K562 (cell line): ENCODE measurements around the gene NOTCH1. TPM values are rescaled to one million over a fixed set of nuclear protein-coding genes. Genes with fewer than 3 reads are reported as not detected.

ENCODE experiments used
- ATAC-seq: fragments of 200-7000 bp; cut with Tn5 transposase; 3 replicates; pipeline ENCODE4 v1.9.1; 2020; ENCODE audit warnings: moderate library complexity
- BruUV-seq: library from RNA; stranded (reverse); fragments of 400-500 nt; replicated peaks from 2 replicates; lab custom pipeline; 2021; lab: Mats Ljungman, UMichigan
- CTCF ChIA-PET: fragments of 300-600 bp; formaldehyde crosslinking; extraction: SDS; loops from one replicate; lab custom pipeline; 2021; ENCODE audit warnings: low intra/inter-chr PET ratio; lab: Yijun Ruan, JAX
- POLR2A ChIA-PET: fragments of 300-600, 350-650 bp; sonication (Branson Sonifier 250); formaldehyde crosslinking; extraction: SDS; loops from one replicate; lab custom pipeline; 2021; ENCODE audit warnings: antibody characterized with exemption, inconsistent platforms; lab: Yijun Ruan, JAX
- DNase-seq, 4 experiments: peaks; one replicate each; pipeline versions ENCODE4 v3.0.0 to v3.0.0-alpha.2; 2011 to 2018; ENCODE audit warnings: low spot score in 3 of 4, mixed read lengths in 3 of 4; ENCODE audit errors: extremely low read depth in 1 of 4
- FAIRE-seq: peaks from 2 replicates; lab custom pipeline; 2011; peaks lifted over from hg19 to GRCh38; lab: Jason Lieb, UNC
- H2AFZ ChIP-seq: 2 replicates; pipeline ENCODE4 v1.6.0; 2011; ENCODE audit warnings: low read depth, low read length, control low read depth, inconsistent platforms
- H3K27ac ChIP-seq: fragments of 200-600 bp; 3 replicates; pipeline ENCODE4 v1.8.0; 2011; ENCODE audit warnings: low read depth, mild to moderate bottlenecking, control low read depth, inconsistent platforms, low read length, moderate library complexity, mixed read lengths; ENCODE audit errors: extremely low read depth
- H3K27me3 ChIP-seq, 2 experiments: fragments of 300-600 bp in 1 of 2; 2 replicates in 1 of 2; 3 replicates in 1 of 2; pipeline versions ENCODE4 v1.6.0 to v1.8.0; 2011; ENCODE audit warnings: inconsistent platforms in 2 of 2, low read length in 2 of 2, mild to moderate bottlenecking in 1 of 2, mixed read lengths in 1 of 2, moderate library complexity in 1 of 2; ENCODE audit not compliant: control insufficient read depth in 2 of 2, insufficient read depth in 2 of 2
- H3K36me3 ChIP-seq: fragments of 300-600 bp; 3 replicates; pipeline ENCODE4 v1.8.0; 2011; ENCODE audit warnings: mild to moderate bottlenecking, low read length, inconsistent platforms; ENCODE audit not compliant: control insufficient read depth, insufficient read depth
- H3K4me1 ChIP-seq, 2 experiments: fragments of 200-600 bp in 1 of 2; replicated peaks in 1 of 2; 2 replicates in 1 of 2; 3 replicates in 1 of 2; pipeline versions ENCODE4 v1.5.1 to v1.8.0; 2011; ENCODE audit warnings: inconsistent platforms in 2 of 2, low read length in 2 of 2, mild to moderate bottlenecking in 1 of 2, mixed read lengths in 1 of 2, moderate library complexity in 1 of 2; ENCODE audit not compliant: control insufficient read depth in 2 of 2, insufficient read depth in 2 of 2
- H3K4me2 ChIP-seq: 2 replicates; pipeline ENCODE4 v1.6.1; 2011; ENCODE audit warnings: low read length, control low read depth, inconsistent platforms, mixed read lengths; ENCODE audit not compliant: insufficient read depth
- H3K4me3 ChIP-seq: fragments of 200-600 bp; sonication (generic), shearing (Covaris generic); 2 replicates; pipeline ENCODE4 v1.5.1; 2016; ENCODE audit warnings: control low read depth, inconsistent platforms
- H3K79me2 ChIP-seq: fragments of 200-600 bp; 3 replicates; pipeline ENCODE4 v1.8.0; 2011; ENCODE audit warnings: low read length, inconsistent platforms; ENCODE audit not compliant: control insufficient read depth, insufficient read depth
- H3K9ac ChIP-seq, 2 experiments: 2 replicates each; pipeline versions ENCODE4 v1.6.0 to v1.6.1; 2011; ENCODE audit warnings: low read depth in 2 of 2, low read length in 2 of 2, control low read depth in 1 of 2, inconsistent platforms in 1 of 2, mild to moderate bottlenecking in 1 of 2, mixed read lengths in 1 of 2; ENCODE audit not compliant: insufficient read depth in 1 of 2
- H3K9me1 ChIP-seq: one replicate; pipeline ENCODE4 v1.6.0; 2011; ENCODE audit warnings: inconsistent platforms, mild to moderate bottlenecking, low read length, moderate library complexity; ENCODE audit not compliant: control insufficient read depth, insufficient read depth
- H3K9me3 ChIP-seq: replicated peaks from 2 replicates; pipeline ENCODE4 v1.5.1; 2011; ENCODE audit warnings: low read depth, low read length, inconsistent platforms; ENCODE audit not compliant: control insufficient read depth, insufficient read depth
- H4K20me1 ChIP-seq: replicated peaks from 2 replicates; pipeline ENCODE4 v1.6.1; 2011; ENCODE audit warnings: low read length, inconsistent platforms, mixed read lengths; ENCODE audit not compliant: control insufficient read depth, insufficient read depth
- CCNT2 ChIP-seq: IDR thresholded peaks from 2 replicates; pipeline ENCODE4 v1.6.1; 2011; ENCODE audit warnings: borderline replicate concordance, low read depth, mild to moderate bottlenecking, moderate library complexity, mixed read lengths, low read length; ENCODE audit not compliant: insufficient read length; ENCODE audit errors: extremely low read depth
- CHD1 ChIP-seq: fragments of 200-600 bp; sonication (generic); IDR thresholded peaks from one replicate; pipeline ENCODE4 v1.6.1; 2012; ENCODE audit warnings: mild to moderate bottlenecking, moderate library complexity, low read length, inconsistent platforms
- ETV1 ChIP-seq: fragments of 450-650 bp; conservative IDR thresholded peaks from 2 replicates; pipeline ENCODE4 v1.6.1; 2016; ENCODE audit warnings: missing genetic modification characterization, control low read depth, low read depth, missing compliant biosample characterization
- GATAD2B ChIP-seq: fragments of 450-650 bp; IDR thresholded peaks from 2 replicates; pipeline ENCODE4 v1.6.1; 2017; ENCODE audit warnings: mild to moderate bottlenecking, borderline replicate concordance
- HNRNPH1 ChIP-seq: fragments of 200-400 bp; formaldehyde crosslinking; optimal IDR thresholded peaks from 2 replicates; pipeline ENCODE3; 2017; ENCODE audit warnings: low read depth, mild to moderate bottlenecking, low read length, moderate library complexity
- MED1 ChIP-seq: sonication (generic); formaldehyde crosslinking; IDR thresholded peaks from 2 replicates; pipeline ENCODE4 v1.8.1; 2023; ENCODE audit warnings: missing genetic modification reagents, borderline replicate concordance
- RB1 ChIP-seq: fragments of 450-650 bp; IDR thresholded peaks from 2 replicates; pipeline ENCODE4 v1.6.1; 2017; ENCODE audit warnings: low read depth, mild to moderate bottlenecking
- SP2 ChIP-seq: IDR thresholded peaks from 2 replicates; pipeline ENCODE4 v1.6.1; 2011; ENCODE audit warnings: mild to moderate bottlenecking, low read depth, low read length, moderate library complexity; ENCODE audit not compliant: poor library complexity, severe bottlenecking; ENCODE audit errors: extremely low read depth
- TRIM28 ChIP-seq: fragments of 450-650 bp; IDR thresholded peaks from 2 replicates; pipeline ENCODE4 v1.6.1; 2017
- YY1 ChIP-seq, 3 experiments: IDR thresholded peaks; 2 replicates each; pipeline ENCODE4 v1.6.1; 2011; ENCODE audit warnings: low read length in 2 of 3, mild to moderate bottlenecking in 2 of 3, moderate library complexity in 2 of 3, borderline replicate concordance in 1 of 3, control low read depth in 1 of 3, low read depth in 1 of 3; ENCODE audit not compliant: insufficient read depth in 3 of 3, insufficient replicate concordance in 2 of 3, control insufficient read depth in 1 of 3, insufficient read length in 1 of 3; ENCODE audit errors: extremely low read depth in 1 of 3
- ZNF57 ChIP-seq: fragments of 450-650 bp; formaldehyde crosslinking; IDR thresholded peaks from 2 replicates; pipeline ENCODE4 v1.4.0; 2020; ENCODE audit warnings: mild to moderate bottlenecking, moderate library complexity
- WGBS: fragments of 100-300 bp; shearing (Covaris generic); methylation state at CpG from one replicate; pipeline ENCODE4 v1.1.6; 2016; ENCODE audit warnings: low coverage, mixed read lengths; ENCODE audit not compliant: insufficient coverage; ENCODE audit errors: missing lambda C conversion rate; 5-methylcytosine and 5-hydroxymethylcytosine counted together
- in situ Hi-C: fragments of 300-500 bp; cut with MboI; formaldehyde crosslinking; loops from 4 replicates; pipeline ENCODE4 v1.15.0; 2018; ENCODE audit warnings: inconsistent platforms, mixed read lengths
- intact Hi-C: fragments of 100-400 bp; cut with micrococcal nuclease; formaldehyde crosslinking; loops from 2 replicates; pipeline ENCODE4 v1.14.2; 2022
- polyA plus RNA-seq, 8 experiments: library from polyadenylated mRNA; depleted of rRNA in 4 of 8; stranded (reverse) in 5 of 8; unstranded in 3 of 8; fragments of >200 nt; fragmentation: Nextera tagmentation in 2 of 8; fragmentation: Illumina TruSeq in 1 of 8; extraction: Ambion mirVana in 2 of 8; extraction: Trizol in 1 of 8; gene quantifications; 2 replicates each; pipeline versions ENCODE4 v1.2.1 to v1.2.3, GENCODE V29; 2011 to 2014; ENCODE audit warnings: inconsistent platforms in 1 of 8, missing spikeins in 1 of 8
- total RNA-seq, 7 experiments: library from RNA; depleted of rRNA in 6 of 7; stranded (reverse); fragments of >200 nt in 6 of 7; fragmentation: Illumina TruSeq in 2 of 7; extraction: Trizol in 2 of 7; gene quantifications; 2 replicates each; pipeline versions ENCODE4 v1.2.1 to v1.2.3, GENCODE V29; 2011 to 2021; ENCODE audit warnings: low replicate concordance in 1 of 7
- TF ChIP-seq, protein P1 (sequence below): fragments of 250-450 bp; sonication (Bioruptor Pico); IDR thresholded peaks from 2 replicates; pipeline ENCODE4 v1.5.1; 2021; ENCODE audit warnings: mild to moderate bottlenecking
- TF ChIP-seq, protein P2 (sequence below): fragments of 250-450 bp; sonication (Bioruptor Pico); IDR thresholded peaks from 2 replicates; pipeline ENCODE4 v1.4.0; 2020
- TF ChIP-seq, protein P3 (sequence below): fragments of 450-650 bp; IDR thresholded peaks from 2 replicates; pipeline ENCODE4 v1.6.1; 2016; ENCODE audit warnings: missing biosample characterization, missing genetic modification characterization

The NOTCH1 gene
- total and polyA plus RNA-seq, 9 of the 15 experiments (the other 6 are each of a cell fraction or from before 2014, with no cell fraction given) = 0.03 to 31.4 (median 2.3) TPM

DNA sequence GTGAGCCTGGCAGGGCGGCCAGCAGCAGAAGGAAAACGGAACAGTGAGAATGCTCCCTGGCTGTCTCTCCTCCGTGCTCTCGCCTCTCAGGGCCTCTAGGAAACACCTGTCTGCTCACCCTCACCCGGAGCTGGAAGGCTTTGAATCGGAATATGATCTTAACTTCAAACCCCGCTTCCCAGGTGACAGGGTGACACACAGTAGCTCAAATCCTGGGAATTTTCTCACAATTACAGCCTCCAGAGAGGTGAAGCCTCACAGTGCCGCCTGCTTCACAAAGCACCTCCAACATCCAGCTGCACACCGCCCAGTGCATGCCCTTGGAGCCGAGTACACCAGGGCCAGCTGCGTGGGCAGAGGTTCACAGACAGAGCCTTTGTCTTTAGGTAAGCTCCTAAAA, 75.5 kb downstream of the NOTCH1 start:
- H3K27ac ChIP-seq = no peak overlapping the region
- DNase-seq = no peak
- peaks cover 0 to 22% of the 10 kb centered on the region in 2 experiments; a peak in 3 of 5 replicates for H3K4me1 ChIP-seq
- peak overlapping the region in 1 of 2 experiments; percentile 15; a peak in 2 of 4 replicates for H3K9ac ChIP-seq
- ChIA-PET POLR2A (interaction anchor here (1.0 to 3.2 kb wide), 6 partner anchors 10 to 52 kb away, joined by 3 to 17 read pairs (median 4); no protein-coding TSS in a partner anchor), CTCF (no interaction called here)
- intact Hi-C loops = no loop called here
- no peaks in the 10 kb centered on the region for H3K27me3 ChIP-seq
- no TSS peak for BruUV-seq
- H2AFZ ChIP-seq = no peak overlapping the region
- FAIRE-seq = no peak
- peaks cover 42% of the 10 kb centered on the region for H4K20me1 ChIP-seq
- no peak for ATAC-seq
- H3K9me3 ChIP-seq = no peaks in the 10 kb centered on the region
- H3K9me1 ChIP-seq = peaks cover 5% of the 10 kb centered on the region
- H3K4me2 ChIP-seq = no peak overlapping the region
- peaks cover 51% of the 10 kb centered on the region for H3K79me2 ChIP-seq
- in situ Hi-C loops = no loop called here
- peaks cover 100% of the 10 kb centered on the region for H3K36me3 ChIP-seq
- H3K4me3 ChIP-seq = no peak overlapping the region
- 83% methylated on average over 9 of the region's 11 CpGs for WGBS
- TF ChIP-seq, protein P1, sequence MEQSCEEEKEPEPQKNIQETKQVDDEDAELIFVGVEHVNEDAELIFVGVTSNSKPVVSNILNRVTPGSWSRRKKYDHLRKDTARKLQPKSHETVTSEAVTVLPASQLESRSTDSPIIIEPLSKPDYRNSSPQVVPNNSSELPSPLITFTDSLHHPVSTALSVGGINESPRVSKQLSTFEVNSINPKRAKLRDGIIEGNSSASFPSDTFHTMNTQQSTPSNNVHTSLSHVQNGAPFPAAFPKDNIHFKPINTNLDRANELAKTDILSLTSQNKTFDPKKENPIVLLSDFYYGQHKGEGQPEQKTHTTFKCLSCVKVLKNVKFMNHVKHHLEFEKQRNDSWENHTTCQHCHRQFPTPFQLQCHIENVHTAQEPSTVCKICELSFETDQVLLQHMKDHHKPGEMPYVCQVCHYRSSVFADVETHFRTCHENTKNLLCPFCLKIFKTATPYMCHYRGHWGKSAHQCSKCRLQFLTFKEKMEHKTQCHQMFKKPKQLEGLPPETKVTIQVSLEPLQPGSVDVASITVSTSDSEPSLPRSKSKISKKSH (CRISPR knock-in tag) = no peak
- TF ChIP-seq, protein P2, sequence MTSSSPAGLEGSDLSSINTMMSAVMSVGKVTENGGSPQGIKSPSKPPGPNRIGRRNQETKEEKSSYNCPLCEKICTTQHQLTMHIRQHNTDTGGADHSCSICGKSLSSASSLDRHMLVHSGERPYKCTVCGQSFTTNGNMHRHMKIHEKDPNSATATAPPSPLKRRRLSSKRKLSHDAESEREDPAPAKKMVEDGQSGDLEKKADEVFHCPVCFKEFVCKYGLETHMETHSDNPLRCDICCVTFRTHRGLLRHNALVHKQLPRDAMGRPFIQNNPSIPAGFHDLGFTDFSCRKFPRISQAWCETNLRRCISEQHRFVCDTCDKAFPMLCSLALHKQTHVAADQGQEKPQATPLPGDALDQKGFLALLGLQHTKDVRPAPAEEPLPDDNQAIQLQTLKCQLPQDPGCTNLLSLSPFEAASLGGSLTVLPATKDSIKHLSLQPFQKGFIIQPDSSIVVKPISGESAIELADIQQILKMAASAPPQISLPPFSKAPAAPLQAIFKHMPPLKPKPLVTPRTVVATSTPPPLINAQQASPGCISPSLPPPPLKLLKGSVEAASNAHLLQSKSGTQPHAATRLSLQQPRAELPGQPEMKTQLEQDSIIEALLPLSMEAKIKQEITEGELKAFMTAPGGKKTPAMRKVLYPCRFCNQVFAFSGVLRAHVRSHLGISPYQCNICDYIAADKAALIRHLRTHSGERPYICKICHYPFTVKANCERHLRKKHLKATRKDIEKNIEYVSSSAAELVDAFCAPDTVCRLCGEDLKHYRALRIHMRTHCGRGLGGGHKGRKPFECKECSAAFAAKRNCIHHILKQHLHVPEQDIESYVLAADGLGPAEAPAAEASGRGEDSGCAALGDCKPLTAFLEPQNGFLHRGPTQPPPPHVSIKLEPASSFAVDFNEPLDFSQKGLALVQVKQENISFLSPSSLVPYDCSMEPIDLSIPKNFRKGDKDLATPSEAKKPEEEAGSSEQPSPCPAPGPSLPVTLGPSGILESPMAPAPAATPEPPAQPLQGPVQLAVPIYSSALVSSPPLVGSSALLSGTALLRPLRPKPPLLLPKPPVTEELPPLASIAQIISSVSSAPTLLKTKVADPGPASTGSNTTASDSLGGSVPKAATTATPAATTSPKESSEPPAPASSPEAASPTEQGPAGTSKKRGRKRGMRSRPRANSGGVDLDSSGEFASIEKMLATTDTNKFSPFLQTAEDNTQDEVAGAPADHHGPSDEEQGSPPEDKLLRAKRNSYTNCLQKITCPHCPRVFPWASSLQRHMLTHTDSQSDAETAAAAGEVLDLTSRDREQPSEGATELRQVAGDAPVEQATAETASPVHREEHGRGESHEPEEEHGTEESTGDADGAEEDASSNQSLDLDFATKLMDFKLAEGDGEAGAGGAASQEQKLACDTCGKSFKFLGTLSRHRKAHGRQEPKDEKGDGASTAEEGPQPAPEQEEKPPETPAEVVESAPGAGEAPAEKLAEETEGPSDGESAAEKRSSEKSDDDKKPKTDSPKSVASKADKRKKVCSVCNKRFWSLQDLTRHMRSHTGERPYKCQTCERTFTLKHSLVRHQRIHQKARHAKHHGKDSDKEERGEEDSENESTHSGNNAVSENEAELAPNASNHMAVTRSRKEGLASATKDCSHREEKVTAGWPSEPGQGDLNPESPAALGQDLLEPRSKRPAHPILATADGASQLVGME (CRISPR knock-in tag) = no peak
- TF ChIP-seq MED1 (CRISPR knock-in tag) (no peak), HNRNPH1 (no peak), YY1 (IDR thresholded peaks at IDR 0.05; ENCODE audit: borderline replicate concordance in 1 of 3, control insufficient read depth in 1 of 3, extremely low read depth in 1 of 3, insufficient read depth in 3 of 3, insufficient read length in 1 of 3, insufficient replicate concordance in 2 of 3, low read depth in 1 of 3, low read length in 2 of 3) (no peak), TRIM28 (no peak), RB1 (no peak), SP2 (no peak), GATAD2B (no peak), CCNT2 (no peak), ZNF57 (CRISPR knock-in tag) (no peak), ETV1 (tag) (no peak), CHD1 (no peak)
- TF ChIP-seq, protein P3, sequence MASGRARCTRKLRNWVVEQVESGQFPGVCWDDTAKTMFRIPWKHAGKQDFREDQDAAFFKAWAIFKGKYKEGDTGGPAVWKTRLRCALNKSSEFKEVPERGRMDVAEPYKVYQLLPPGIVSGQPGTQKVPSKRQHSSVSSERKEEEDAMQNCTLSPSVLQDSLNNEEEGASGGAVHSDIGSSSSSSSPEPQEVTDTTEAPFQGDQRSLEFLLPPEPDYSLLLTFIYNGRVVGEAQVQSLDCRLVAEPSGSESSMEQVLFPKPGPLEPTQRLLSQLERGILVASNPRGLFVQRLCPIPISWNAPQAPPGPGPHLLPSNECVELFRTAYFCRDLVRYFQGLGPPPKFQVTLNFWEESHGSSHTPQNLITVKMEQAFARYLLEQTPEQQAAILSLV (tag) = no peak
